NCI-H345 treated with DMSO at 0.1 percent for 48 hours (cell line): ENCODE results near the gene ZFYVE9.
"Not testable (repeated sequence)": the region's sequence is repeated elsewhere in the genome, so short reads cannot be mapped to it uniquely, and the experiment has no call there.

Experiments
- DNase-seq: peaks from one replicate; lab custom pipeline; 2025; ENCODE audit not compliant: unreplicated experiment; lab: John Stamatoyannopoulos, UW

The ZFYVE9 gene

DNA sequence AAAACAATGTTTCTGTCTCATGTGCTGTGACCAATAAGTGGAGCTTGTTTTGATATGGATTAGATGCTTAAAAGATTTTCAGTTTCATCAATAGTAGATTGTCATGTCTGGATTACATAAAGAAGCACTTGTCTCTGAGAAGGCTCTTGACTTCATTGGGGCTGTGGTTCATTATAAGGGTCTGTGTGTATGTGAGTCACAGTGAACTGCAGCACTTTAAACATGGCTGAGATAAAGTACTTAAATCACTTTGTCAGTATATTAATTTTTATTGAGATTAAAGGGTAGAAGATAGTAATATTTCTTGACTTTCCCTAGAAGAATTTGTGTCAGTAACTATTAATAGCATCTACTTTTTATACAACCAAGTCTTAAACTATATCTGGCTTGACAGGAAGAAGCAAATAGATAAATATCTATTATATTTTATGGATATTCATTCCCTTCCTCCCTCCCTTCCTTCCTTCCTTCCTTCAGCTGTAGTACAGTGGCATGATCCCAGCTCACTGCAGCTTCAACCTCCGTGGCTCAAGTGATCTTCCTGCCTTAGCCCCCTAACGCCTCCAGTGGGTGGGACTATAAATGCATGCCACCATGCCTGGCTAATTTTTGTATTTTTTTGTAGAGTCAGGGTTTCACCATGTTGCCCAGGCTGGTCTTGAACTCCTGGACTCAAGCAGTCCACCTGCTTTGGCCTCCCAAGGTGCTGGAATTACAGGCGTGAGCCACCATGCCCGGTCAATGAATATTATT, 48.8 kb downstream of the ZFYVE9 start:
- DNase-seq, result no peak

- DNase-seq, result no peak
Measured at GRCh38 chr1:52191395-52191965, 49.6 kb downstream of the ZFYVE9 start.

DNA sequence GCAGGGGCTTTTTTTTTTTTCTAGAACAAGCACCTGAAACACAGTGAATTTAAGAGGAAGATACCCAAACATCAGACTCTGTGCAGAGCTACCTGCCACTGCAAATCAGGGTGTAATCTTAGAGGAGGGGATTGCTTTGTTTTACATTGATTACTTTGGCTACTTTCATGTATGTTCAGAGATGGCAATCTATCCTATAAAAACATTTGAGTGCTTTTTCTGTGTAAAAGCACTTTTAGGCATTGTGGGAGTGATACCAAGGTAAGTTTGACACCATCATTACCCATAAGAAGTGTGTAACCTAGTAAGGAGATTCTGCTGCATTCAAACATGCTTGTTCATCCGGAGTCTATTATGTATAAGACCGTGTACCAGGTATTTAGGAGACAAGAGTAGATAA, 50.1 kb downstream of the ZFYVE9 start:
- no peak for DNase-seq

- DNase-seq, result no peak
Measured at GRCh38 chr1:52192436-52192835, 50.5 kb downstream of the ZFYVE9 start.

DNA sequence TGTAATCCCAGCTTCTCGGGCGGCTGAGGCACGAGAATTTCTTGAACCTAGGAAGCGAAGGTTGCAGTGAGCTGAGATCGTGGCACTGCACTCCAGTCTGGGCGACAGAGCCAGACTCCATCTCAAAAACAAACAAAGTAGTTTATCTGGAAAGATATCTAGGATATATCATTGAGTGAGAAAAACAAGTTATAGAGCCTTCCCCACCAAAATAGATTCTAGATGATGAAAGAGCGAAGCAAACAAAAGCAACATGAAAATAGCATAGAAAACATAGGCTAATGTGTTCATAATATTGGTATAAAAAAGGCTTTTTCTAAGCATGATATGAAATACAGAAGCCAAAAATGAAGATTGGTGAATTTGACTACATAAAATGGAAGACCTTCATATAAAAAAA, 52.1 kb downstream of the ZFYVE9 start:
- DNase-seq, result no peak

GRCh38 chr1:52195161-52195560, 53.3 kb downstream of the ZFYVE9 start:
- DNase-seq, result no peak

GRCh38 chr1:52203935-52204625, 62.2 kb downstream of the ZFYVE9 start:
- DNase-seq, result no peak

DNA sequence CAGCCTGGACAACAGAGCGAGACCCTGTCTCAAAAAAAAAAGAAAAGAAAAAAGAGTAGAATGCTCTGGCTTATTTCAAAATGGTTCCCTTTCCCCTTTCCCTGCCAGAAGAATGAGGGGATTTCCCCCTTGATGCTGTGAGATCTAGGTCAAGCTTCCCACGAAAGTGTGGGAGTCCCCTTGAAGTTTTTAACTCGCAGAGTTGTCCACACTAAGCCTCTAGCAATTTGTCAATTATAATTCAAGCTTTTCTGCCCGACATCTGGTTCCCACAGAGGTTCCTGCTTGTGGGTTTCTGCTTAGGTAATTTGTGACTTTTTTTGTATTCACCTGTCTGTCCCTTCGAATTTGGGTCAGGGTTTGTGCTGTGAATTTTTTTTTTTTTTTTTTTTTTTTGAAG, 62.8 kb downstream of the ZFYVE9 start:
- DNase-seq, result no peak

DNA sequence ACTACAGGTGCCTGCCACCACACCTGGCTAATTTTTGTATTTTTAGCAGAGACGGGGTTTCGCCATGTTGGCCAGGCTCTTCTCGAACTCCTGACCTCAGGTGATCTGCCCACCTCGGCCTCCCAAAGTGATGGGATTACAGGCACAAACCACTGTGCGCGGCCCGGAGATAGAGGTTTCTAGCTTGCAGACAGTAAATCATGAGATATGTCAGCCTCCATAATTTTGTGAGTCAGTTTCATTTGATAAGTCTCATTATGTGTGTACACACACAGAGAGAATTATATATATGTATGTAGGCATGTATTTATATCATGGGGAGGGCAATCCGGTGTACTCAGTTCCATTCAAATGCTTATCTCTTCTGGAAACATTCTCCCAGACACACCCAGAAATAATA, 64.8 kb downstream of the ZFYVE9 start:
- not testable (repeated sequence) for DNase-seq

DNA sequence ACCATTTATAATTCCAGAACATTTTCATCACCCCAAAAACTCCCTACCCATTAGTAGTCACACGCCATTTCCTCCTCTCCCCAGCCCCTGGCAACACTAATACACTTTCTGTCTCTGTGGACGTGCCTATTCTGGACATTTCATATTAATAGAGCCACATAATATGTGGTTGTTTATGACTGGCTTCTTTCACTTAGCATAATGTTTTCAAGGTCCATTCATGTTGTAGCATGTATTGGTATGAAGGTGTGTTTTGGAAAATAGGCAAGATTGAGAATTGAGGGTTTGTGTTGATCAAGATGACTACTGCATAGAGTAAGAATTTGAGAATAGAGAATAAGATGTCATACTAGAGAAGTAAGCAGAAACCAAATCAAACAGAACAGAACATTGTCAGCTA, 67.5 kb downstream of the ZFYVE9 start:
- DNase-seq, result no peak

GRCh38 chr1:52210044-52210443, 68.2 kb downstream of the ZFYVE9 start:
- DNase-seq, result no peak

DNA sequence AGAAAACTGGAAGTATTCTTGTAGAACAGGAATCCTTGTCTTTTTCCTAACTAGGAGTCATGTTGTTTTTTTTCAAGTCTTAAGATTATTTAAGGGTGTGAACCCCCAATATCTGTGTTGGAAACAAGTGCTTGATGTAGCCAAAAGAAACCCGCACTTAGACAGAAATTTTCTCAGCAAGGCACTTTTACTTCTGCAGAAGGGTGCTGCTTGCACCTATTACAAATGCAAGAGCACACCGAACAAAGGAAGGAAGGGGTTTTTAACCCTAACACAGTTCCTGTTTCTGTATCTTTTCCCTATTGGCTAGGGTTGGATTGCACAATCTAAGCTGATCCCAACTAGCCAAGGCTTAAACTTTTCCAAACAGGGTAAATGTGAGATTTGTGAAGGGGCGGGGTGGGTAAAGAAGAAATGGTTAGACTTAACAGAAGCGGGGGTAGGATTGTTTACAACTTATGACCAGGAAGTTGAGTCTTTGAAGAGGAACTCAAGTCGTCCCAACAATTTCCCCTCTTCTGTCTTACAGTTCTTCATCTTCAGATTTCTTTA, 75.1 kb downstream of the ZFYVE9 start:
- DNase-seq, result no peak

GRCh38 chr1:52225174-52225573, 83.3 kb downstream of the ZFYVE9 start:
- DNase-seq, result no peak

DNA sequence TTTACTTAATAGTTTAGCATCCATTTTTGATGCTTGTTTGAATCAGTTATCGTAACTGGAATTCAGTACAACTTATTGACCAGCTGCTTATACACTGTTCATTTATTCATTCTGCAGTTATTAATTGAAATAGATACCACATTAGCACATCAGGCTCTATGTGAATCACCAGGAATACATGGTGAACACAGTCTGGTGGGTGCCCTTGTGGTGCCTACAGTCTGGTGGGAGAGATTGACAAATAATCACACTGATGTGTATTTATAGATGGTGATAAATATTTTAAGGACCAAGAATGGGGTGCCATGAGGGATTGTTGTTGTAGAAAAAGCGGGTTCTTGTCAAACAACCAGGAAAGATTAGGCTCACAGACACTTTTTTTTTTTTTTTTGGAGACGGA, 87.6 kb downstream of the ZFYVE9 start:
- no peak for DNase-seq

GRCh38 chr1:52233463-52233862, 91.6 kb downstream of the ZFYVE9 start:
- no peak for DNase-seq

DNA sequence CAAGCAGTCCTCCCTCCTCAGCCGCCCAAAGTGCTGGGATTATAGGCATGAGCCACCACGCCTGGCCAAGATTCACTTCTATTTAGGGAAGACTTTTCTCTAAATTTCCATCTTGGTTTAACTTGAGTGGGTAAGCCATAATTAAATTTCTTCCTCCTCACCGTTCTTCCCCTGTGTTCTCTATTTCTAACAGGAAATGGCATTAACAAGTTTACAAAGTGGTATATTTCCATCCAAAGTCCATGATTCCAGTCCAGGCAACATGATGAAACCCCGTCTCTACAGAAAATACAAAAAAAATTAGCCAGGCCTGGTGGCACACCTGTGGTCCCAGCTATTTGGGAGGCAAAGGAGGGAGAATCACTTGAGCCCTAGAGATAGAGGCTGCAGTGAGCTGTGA, 92.1 kb downstream of the ZFYVE9 start:
- no peak for DNase-seq

GRCh38 chr1:52234708-52235107, 92.8 kb downstream of the ZFYVE9 start:
- no peak for DNase-seq

GRCh38 chr1:52235646-52236045, 93.8 kb downstream of the ZFYVE9 start:
- no peak for DNase-seq

DNA sequence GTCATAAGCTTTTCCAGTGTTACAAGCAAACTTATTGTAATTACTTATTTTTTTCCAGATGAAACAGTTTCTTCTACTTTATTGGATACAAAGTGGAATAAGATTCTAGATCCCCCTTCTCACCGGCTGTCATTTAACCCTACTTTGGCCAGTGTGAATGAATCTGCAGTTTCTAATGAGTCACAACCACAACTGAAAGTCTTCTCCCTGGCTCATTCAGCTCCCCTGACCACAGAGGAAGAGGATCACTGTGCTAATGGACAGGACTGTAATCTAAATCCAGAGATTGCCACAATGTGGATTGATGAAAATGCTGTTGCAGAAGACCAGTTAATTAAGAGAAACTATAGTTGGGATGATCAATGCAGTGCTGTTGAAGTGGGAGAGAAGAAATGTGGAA, 95.5 kb downstream of the ZFYVE9 start:
- no peak for DNase-seq

DNA sequence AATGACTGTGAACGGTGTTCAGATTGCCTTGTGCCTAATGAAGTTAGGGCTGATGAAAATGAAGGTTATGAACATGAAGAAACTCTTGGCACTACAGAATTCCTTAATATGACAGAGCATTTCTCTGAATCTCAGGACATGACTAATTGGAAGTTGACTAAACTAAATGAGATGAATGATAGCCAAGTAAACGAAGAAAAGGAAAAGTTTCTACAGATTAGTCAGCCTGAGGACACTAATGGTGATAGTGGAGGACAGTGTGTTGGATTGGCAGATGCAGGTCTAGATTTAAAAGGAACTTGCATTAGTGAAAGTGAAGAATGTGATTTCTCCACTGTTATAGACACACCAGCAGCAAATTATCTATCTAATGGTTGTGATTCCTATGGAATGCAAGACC, 96.6 kb downstream of the ZFYVE9 start:
- DNase-seq, result no peak

DNA sequence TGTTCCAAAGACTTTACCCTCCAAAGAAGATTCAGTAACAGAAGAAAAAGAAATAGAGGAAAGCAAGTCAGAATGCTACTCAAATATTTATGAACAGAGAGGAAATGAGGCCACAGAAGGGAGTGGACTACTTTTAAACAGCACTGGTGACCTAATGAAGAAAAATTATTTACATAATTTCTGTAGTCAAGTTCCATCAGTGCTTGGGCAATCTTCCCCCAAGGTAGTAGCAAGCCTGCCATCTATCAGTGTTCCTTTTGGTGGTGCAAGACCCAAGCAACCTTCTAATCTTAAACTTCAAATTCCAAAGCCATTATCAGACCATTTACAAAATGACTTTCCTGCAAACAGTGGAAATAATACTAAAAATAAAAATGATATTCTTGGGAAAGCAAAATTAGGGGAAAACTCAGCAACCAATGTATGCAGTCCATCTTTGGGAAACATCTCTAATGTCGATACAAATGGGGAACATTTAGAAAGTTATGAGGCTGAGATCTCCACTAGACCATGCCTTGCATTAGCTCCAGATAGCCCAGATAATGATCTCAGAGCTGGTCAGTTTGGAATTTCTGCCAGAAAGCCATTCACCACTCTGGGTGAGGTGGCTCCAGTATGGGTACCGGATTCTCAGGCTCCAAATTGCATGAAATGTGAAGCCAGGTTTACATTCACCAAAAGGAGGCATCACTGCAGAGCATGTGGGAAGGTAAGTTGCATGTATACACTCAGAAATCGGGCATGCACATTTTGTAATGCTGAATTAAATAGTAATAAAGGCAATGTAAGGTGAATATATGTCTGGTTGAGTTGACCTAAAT, 97.2 kb downstream of the ZFYVE9 start:
- DNase-seq, result no peak

GRCh38 chr1:52239708-52240001, 97.8 kb downstream of the ZFYVE9 start:
- DNase-seq, result no peak
